T-helper 2 cell treated with Interferon-gamma antibody and Interleukin-4, amounts not matched to agents 100 ng/mL and 5 ng/mL, for 36 hours (primary cell): ENCODE measurements around the gene RPH3AL. TPM values are rescaled to one million over a fixed set of nuclear protein-coding genes. Genes with fewer than 3 reads are reported as not detected.
"Not testable (repeated sequence)": the region's sequence is repeated elsewhere in the genome, so short reads cannot be mapped to it uniquely, and the experiment has no call there.

Experiments
- intact Hi-C: fragments of 100-400 bp; cut with micrococcal nuclease; formaldehyde crosslinking; loops from one replicate; pipeline ENCODE4 v1.15.1; 2023
- total RNA-seq: library from RNA; stranded (reverse); gene quantifications from 2 replicates; pipeline ENCODE4 v1.2.3, GENCODE V29; 2022

RPH3AL gene
- total RNA-seq, 1 donor from 2014 or later = 4.9 TPM

GRCh38 chr17:243924-244323 is 108.7 kb downstream of the RPH3AL start:
- intact Hi-C loops = not testable (repeated sequence)

DNA sequence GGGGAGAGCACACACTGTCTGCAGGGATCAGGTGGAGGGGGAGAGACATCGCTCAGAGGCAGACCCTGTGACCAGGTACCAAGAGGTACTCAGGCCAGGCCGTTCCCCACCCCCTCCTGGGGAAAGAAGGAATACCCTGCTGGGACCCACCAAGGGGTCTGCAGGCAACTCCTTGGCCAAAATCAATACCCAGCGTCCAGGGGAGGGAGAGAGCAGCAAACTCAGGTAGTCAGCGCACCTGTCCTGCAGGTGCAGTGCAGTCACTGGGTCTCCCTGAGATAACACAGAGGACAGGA is 113.7 kb downstream of the RPH3AL start:
- intact Hi-C loops = no loop called here

DNA sequence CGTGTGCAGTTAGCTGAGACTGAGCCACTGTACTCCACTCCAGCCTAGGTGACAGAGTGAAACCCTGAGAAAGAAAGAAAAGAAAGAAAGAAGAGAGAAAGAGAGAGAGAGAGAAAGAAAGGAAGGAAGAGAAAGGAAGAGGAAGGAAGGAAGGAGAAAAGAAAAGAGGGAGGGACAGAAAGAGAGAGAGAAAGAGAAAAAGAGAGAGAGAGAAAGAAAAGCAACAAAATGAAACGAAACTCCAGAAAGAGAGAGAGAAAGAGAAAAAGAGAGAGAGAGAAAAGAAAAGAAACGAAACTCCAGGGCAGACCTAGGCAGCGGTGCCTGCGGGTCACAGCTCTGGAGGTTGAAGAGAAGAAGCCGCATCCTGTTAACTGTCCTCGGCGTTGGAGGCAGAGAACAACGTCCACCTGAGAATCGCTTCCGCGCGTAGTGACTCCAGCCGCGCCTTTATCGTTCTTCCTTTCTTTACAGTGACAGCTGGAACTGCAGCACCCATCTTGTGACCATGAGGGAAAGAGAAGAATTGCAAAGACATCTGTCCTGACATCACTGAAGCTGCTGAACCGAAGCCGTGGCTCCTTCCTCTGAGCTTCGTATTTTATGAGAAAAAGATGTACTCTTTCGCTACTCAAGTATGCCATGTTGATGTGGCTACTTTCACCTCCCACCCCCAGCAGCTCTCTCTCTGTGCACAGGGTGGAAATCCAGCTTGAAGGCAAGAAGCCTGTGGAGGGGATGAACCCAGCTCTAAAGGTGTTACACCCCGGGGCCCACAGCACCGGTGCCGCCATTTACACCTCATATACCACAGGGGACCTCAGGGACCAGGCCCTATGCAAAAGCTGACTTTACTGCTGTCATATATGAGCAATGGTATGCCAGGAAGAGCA is 114.3 kb downstream of the RPH3AL start:
- intact Hi-C loops = no loop called here

- intact Hi-C loops = no loop called here
These were observed 115.1 kb downstream of the RPH3AL start for GRCh38 chr17:237406-237955.

- intact Hi-C loops = no loop called here
These were observed 115.8 kb downstream of the RPH3AL start for GRCh38 chr17:236641-237405.

- intact Hi-C loops = no loop called here
These were observed 116.6 kb downstream of the RPH3AL start for GRCh38 chr17:235831-236640.

GRCh38 chr17:234994-235830 is 117.4 kb downstream of the RPH3AL start:
- intact Hi-C loops = not testable (repeated sequence)

- intact Hi-C loops = not testable (repeated sequence)
These were observed 118.2 kb downstream of the RPH3AL start for GRCh38 chr17:234163-234993.

GRCh38 chr17:233473-233941 is 119.1 kb downstream of the RPH3AL start:
- intact Hi-C loops = no loop called here

- intact Hi-C loops = no loop called here
These were observed 120.4 kb downstream of the RPH3AL start for GRCh38 chr17:231966-232807.

DNA sequence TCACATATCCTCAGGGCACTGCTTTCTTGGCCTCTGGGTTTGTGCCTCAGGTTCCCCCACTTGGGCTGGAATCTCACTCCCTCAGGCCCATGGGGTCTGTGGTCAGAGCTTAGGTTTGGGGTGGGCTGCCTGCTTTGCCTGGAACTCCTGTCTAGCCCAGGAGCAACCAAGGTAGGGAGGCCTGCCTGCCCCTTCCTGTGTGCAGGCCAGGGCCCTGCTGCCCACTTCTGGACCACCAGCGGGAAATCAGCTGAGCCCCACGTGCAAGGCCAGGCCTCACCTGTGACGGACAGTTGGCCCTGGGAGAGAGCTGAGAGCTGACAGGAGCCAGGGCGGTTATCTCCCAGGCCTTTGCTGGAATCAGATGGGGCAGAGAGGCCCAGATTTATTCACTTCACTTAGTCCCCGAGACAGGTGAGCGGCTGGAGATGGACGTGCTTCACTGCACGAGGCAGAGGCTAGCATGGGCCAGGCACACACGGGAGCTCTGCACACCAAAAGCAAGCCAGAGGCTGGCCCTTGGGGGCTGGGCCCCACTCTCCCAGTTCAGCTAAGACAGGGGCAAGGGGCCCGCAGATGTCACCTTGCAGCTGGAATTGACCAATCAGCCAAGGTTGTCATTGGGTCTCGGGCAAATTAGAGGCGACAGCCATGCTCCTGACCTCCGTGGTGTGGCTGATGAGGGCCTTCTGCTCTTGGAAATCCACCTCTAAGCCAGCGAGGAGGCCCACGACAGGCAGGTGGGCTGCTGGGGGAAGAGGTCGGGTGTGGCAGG is 121.2 kb downstream of the RPH3AL start:
- intact Hi-C loops = no loop called here

DNA sequence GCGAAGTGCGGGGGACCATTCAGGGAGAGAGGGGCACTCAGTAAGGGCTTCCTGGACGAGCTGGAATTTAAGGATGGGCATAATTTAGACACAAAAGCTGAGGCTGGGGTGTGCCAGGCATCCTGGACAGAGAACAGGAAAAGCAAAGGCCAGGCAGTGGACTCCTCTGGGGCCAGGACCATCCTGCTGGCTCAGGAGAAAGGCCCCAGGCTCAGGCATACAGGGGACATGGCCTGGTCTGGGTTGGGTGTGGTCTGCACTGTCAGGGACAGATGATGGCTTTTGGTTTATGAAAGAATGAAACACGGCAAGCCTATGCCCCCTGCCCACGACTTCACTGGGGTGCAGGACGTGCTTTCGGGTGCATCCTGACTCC is 122.2 kb downstream of the RPH3AL start:
- intact Hi-C loops = no loop called here

DNA sequence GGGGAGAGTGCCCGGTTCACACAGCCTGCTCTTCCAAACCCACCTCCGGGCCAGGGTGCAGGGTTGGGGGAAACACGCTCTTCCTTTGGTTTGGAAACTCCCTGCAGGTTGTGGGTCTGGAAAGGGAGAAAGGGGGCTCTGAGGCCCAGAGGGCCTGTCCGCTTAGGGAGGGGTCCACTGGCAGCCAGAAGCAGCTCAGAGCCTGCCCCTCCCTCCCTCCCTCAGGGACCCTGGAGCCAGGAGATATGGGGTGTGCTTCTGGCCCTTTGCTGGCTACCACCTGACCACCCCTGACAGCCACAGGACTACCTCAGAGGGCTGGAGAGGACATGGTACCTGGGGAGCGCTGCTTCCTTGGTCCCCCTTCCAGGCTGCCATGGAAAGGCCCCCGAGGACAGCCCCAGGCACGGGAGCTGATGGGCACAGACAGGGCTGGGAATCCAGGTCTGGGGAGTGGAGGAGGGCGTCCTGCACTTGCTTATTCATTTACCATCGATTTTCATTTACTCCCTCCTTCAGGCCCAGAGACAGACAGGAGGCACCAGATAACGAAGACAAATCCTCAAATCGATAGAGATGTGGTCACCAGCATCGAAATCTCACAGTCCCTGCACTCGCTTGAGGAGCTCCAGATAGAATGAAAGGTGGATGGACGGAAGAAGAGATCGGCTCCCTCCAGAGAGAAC is 122.8 kb downstream of the RPH3AL start:
- intact Hi-C loops = no loop called here

DNA sequence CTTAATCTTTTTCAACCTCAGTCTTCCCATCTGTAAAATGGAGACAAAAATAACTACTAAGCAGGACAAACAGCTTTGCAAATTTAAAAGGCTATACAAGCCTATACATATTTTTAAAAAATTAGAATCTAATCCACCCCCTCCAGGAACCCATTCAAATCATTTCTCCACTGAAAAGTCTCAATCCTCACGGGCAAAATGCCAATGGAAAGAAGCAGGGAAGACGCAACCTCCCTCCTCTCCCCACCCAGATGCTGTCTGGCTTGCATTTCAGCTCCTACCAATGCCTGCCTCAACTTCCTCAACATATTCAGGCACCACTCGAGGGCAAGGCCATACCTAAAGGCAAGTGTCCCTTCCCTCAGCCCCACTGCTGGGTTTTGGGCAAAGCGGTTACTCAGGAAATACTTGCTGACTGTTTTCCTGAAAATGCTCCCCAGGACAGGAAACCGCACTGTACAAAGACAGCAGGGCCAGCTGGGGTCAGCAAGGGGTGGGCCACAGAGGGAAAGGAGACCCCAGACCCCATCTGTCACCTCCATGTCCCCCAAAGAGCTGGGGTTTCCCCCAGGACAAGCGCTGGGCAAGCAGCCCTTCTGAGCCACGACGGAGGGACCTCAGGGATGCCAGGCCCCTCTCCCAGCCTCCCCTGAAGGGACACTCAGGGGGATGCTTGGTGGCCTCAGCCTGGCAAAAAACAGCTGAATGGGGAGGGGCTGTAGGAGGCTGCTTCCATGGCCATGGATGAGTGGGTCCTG is 123.5 kb downstream of the RPH3AL start:
- intact Hi-C loops = no loop called here

GRCh38 chr17:227946-228615 is 124.5 kb downstream of the RPH3AL start:
- intact Hi-C loops = no loop called here
